PFSK-1 (cell line): Measurements from ENCODE around the gene DCT.

Source experiments
- FOXP2 ChIP-seq: optimal IDR thresholded peaks from 2 replicates; pipeline ENCODE3; 2011; ENCODE audit warnings: borderline replicate concordance, control low read depth, inconsistent platforms; ENCODE audit not compliant: insufficient read depth; ENCODE audit errors: extremely low read length, extremely low read depth
- POLR2AphosphoS5 ChIP-seq: IDR thresholded peaks from 2 replicates; pipeline ENCODE4 v1.6.1; 2012; ENCODE audit warnings: low read depth, mild to moderate bottlenecking, control low read depth, low read length, moderate library complexity

DNA sequence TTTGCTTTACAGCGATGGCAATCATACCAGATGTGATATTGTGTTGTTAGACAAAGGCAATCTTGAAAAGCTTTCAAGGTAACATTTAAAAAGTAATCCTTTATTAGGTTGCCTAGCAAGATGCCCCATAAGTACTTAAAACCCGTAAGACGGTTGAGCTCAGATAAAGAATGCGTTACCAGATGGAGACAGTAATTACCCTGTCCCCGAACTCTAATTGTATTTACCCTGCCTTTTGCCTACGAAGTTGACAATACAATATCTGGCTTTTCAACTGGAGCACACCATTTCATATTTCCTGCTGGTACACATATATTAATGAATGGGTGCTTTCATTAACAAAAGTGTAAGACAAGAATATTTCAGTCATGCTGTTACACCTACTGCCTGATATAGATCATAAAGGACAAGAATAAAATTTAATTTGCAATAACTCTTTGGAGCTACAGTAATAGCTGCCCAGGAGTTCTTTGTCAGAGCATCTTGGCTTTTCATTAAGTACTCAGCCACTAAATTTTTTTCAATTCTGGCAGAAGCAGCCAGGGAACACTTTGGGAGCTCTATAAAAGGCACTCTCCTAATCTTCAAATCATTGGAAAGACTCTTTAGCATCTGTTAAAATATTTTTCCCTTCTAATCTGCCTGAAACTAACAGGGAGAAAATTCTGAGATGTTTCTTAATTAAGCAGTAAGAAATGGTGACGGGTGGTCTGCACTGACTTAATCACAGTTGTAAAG is 63.8 kb downstream of the DCT start:
- TF ChIP-seq FOXP2 (no peak), POLR2AphosphoS5 (no peak)
